Measurements from ENCODE around the gene SCAMP4.
"Not testable (repeated sequence)": the region's sequence is repeated elsewhere in the genome, so short reads cannot be mapped to it uniquely, and the experiment has no call there.

SCAMP4 gene

DNA sequence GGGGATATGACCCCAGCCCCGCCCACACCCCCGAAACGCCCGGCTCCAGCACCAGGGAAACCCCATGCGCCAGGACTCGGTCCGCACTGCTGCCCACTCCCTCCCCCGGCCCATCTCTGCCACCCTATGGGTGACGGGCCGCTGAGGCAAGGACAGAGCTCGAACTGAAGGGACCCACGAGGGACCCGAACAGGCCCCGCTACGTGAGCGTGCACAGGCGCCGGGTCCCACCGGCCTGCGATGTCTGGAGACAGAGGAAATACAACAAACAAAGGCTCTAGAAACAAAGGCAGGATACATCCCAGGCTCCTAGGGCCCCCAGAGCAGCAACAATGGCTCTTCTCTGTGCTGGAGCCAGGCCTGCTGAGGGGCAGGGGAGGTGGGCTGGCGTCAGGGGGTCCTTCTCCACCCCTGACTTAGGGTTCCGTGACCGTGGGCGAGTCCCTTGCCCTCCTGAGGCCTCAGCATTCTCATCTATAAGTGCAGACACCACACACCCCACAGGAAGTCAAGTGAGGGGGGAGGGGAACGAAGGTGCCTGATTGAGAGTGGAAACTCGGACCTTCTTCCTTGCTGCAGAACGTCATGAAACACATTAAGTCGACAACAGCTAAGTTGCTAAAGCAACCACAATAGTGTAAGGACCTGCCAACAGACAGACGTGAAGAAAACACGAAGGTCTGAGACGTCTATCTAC lies 23.0 kb upstream of the SCAMP4 start:
- in situ Hi-C loops (cut with HindIII; ENCODE audit: low sequenced_read_pairs): no loop called here

DNA sequence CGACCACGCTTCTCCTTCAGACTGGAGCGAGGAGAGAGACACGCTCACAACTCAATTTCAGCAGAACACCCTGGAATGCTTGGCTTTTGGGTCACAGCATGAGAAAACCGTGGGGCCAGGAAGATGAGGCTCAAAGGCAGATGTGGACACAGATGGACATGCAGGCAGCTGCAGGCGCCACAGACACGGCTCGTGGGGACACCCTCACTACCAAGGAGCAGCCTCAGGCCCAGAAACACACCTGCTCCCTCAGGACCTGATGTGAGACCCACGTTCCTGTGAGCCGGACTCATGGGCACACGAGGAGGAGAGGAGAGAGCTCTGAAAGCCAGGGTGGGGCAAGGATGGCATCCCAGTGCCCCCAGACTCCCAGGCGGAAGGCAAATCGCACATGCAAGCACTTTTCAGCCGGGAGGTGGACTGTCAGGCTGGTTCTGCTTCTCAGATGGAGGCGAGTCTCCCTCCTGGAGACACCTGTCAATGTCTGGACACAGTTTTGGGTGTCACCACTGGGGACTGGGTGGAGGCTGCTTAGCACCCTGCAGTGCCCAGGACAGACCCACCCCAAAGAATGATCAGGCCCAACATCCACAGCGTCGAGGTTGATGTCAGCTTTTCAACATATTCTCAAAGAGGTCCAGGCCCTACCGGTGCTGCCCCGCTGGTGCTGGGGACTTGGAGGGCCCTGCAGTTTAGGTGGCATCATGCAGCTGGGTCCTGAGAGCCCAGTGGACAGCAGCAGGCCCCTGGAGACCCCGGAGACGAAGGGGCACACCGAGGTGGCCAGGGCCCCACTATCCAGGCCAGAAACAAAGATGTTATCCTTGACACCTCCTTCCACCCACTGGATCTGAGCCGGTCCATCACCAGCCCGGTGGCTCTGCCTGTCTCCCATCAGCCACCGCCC lies 22.2 kb upstream of the SCAMP4 start:
- in situ Hi-C loops (cut with HindIII; ENCODE audit: low sequenced_read_pairs): no loop called here

DNA sequence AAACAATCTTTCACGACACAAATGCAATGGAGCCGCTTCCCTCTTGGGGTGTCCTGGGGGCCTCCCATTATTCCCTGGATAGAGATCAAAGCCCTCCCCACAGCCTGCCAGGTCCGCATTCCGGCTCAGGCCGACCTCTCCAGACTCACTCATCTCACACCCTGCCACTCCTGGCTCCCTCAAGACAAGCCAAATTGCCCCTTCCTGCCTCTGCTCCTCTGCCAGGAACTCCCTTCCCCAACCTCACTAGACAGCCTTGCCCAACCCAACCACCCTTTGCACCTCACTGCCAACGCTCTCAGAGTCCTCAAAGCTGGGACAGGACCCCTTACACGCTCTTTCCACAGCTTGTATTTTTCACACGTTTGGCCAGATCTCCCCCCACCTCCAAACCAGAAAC lies 21.4 kb upstream of the SCAMP4 start:
- in situ Hi-C loops (cut with HindIII; ENCODE audit: low sequenced_read_pairs): no loop called here

DNA sequence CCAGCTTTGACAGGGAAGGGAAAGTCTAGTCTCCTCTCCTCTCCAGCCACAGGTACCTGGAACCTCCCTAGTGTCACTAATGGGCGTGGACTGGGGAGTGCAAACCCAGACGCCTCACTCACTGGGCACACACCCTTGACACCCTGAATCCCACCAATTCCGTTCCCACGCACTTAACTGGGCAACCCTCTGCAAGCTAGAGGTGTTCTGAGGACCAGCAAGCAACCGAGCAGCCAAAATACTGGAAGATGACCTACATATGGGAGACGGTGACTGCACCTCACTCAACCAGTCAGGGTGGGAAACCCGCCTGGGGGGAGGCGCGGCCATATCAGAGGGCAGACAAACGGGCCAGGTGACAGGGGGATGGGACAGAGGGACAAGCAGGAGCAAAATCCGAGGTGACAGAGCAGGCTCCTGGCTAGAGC lies 20.9 kb upstream of the SCAMP4 start:
- in situ Hi-C loops (cut with HindIII; ENCODE audit: low sequenced_read_pairs): no loop called here

DNA sequence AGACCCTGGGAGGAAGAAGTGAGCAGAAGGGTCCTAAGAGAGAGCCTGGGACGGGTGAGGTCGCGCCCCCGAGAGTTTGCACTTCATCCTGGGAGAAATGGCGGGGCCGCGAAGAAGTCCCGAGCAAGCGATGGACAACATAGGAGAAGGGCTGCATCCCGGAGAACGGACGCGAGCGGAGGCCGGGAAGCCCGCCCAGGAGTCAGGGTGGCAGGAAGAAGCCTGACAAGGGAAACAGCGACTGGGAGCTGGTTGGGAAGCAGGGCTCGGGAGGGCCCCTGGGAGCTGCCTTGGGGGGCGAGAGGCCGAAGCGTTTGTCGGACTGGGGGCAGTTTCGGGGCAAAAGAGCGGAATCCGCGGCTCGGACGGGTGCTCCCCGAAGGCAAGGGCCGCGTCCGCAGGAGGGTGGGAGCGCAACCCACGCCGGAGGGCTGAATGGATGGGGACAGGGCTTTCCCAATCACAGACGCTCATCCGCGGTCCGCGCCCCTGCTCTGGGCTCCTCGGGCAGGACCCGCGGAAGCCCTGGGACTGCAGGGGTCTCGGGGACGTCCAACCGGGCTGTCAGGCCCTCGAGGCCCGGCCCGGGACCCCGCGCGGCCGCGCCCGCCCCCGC lies 20.4 kb upstream of the SCAMP4 start:
- in situ Hi-C loops (cut with HindIII; ENCODE audit: low sequenced_read_pairs): no loop called here

DNA sequence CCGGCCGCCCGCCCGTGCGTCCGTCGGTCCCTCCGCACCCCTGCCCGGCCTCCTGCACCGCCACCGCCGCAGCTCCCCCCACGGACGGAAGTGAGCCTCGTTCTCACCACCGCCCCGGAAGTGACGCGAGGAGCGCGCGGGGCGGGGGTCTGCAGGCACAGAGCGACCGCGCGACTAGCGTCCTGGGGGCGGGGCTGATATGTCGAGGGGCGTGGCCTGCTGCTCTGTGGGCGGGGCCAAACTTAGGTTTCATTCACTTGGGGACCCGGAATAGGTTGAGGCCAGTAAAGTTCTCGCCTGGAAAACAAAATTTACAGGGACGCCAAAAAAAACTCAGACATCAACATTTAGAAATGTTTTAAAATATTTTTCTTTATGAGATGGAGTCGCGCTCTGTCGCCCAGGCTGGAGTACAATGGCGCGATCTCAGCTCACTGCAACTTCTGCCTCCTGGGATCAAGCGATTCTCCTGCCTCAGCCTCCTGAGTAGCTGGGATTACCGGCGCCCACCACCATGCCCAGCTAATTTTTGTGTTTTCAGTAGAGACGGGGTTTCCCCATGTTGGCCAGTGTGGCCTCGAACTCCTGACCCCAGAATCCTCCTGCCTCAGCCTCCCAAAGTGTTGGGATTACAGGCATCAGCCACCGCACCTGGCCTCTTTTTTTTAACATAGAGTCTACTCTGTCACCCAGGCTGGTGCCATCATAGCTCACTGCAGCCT lies 19.6 kb upstream of the SCAMP4 start, which contains the start of gene ABHD17A:
Gene ABHD17A, minus strand, starts transcription at position 99 of the 722 bp plus-strand sequence. CDS start 3,930 bp downstream, outside the sequence.
- in situ Hi-C loops (cut with HindIII; ENCODE audit: low sequenced_read_pairs): not testable (repeated sequence)

DNA sequence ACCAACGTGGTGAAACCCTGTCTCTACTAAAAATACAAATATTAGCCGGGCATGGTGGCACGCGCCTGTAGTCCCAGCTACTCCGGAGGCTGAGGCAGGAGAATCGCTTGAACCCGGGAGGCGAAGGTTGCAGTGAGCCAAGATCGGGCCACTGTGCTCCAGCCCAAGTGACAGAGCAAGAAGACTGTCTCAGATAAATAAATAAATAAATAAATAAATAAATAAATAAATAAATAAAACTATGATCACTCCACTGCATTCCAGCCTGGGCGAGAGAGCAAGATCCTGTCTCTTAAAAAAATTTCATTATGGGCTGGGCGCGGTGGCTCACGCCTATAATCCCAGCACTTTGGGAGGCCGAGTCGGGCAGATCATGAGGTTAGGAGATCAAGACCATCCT lies 18.8 kb upstream of the SCAMP4 start:
- in situ Hi-C loops (cut with HindIII; ENCODE audit: low sequenced_read_pairs): not testable (repeated sequence)

DNA sequence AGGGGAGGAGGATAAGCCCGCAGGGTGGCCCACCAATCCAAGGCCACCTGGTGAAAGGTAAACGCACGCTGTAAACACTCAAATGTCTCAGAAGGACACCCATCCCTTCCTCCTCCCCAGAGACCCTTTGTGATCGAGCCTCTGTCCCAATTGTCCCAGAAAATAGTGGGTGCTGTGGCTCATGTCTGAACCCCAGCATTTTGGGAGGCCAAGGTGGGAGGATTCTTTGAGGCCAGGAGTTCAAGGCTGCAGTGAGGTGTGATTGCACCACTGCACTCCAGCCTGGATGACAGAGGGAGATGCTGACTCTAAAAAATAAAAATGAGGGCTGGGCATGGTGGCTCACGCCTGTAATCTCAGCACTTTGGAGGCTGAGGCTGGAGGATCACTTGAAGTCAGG lies 16.8 kb upstream of the SCAMP4 start:
- in situ Hi-C loops (cut with HindIII; ENCODE audit: low sequenced_read_pairs): no loop called here

DNA sequence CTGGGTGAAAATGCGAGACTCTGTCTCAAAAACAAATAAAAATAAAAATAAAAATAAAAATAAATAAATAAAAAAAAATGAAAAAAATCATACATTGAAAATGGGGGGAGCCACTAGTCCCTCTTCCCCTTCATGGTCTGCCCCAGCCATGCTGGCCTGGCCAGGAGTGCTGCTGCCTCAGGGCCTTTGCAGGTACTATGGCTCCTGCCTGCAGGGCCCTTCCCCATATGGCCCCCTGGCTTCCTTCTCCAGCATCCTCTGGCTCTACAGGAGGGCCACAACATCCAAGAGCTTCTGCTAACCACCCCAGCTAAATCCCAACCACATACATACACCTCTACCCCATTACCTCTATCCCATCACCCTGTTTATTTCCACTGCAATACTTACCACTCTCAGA lies 15.3 kb upstream of the SCAMP4 start:
- in situ Hi-C loops (cut with HindIII; ENCODE audit: low sequenced_read_pairs): no loop called here

DNA sequence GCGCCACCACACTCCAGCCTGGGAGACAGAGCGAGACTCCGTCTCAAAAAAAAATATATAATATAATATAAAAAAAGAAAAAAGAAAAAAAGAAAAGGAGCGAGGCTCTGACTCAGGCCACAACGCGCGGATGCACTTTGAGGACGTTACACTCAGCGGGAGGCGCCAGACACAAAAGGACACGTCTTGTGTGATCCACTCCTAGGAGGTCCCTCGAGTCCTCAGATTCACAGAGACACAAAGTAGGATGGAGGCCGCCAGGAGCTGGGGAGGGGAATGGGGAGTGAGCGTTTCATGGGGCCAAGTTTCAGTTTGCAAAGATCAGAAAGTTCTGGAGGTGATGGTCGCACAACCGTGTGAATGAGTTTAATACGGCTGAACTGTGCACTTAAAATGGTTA lies 11.4 kb upstream of the SCAMP4 start:
- in situ Hi-C loops (cut with HindIII; ENCODE audit: low sequenced_read_pairs): no loop called here

DNA sequence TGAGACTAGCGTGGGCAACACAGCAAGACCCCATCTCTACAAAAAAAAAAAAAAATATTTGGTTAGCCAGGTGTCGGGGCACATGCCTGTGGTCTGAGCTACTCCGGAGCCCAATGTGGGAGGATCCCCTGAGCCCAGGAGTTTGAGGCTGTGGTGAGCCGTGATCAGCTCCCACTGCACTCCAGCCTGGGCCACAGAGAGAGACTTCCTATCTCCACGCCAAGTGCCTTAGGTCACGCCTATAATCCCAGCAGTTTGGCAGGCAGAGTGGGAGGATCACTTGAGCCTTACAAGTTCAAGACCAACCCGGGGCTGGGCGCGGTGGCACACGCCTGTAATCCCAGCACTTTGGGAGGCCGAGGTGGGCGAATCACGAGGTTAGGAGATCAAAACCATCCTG lies 8.7 kb upstream of the SCAMP4 start:
- in situ Hi-C loops (cut with HindIII; ENCODE audit: low sequenced_read_pairs): no loop called here

DNA sequence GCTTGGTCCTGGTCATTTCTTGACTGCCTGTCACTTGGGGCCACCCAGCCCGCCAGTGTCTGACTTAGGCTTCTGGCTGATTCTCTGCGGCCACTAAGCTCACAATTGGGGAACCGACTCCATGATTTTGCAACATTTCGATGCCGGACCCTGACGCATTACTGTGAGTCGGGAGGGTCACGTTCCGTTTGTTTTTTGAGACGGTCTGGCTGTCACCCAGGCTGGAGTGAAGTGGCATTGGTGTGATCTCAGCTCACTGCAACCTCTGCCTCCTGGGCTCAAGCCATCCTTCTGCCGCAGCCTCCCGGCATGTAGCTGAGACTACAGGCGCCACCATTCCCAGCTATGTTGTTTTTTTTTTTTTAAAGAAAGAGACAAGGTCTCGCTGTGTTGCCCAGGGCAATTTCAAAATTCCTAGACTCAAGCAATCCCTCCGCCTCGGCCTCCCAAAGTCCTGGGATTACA lies 3.2 kb upstream of the SCAMP4 start:
- in situ Hi-C loops (cut with HindIII; ENCODE audit: low sequenced_read_pairs): no loop called here

DNA sequence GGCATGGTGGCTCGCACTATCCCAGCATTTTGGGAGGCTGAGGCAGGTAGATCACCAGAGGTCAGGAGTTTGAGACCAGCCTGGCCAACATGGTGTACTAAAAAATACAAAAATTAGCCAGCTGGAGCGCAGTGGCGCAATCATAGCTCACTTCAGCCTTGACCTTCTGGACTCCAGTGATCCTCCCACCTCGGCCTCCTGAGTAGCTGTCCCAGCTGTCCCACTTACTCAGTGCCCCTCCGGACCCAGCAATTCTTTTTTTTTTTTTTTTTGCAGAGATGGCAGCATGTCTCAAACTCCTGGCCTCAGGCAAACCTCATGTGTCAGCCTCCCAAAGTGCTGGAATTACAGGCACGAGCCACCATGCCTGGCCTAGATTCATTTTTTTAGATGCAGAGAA lies 2.3 kb upstream of the SCAMP4 start:
- in situ Hi-C loops (cut with HindIII; ENCODE audit: low sequenced_read_pairs): no loop called here

DNA sequence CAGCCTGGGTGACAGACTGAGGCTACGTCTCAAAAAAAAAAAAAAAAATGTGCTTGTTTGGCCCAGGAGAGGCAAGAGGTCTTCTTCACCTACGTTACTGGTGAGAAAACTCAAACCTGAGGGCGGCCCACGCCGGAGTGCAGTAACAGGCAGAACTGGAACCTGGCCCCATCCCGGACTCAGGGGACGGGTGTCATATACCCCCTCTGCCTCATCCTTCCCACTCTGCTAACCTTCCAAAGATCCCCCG lies 414 bp upstream of the SCAMP4 start:
- in situ Hi-C loops (cut with HindIII; ENCODE audit: low sequenced_read_pairs): no loop called here

DNA sequence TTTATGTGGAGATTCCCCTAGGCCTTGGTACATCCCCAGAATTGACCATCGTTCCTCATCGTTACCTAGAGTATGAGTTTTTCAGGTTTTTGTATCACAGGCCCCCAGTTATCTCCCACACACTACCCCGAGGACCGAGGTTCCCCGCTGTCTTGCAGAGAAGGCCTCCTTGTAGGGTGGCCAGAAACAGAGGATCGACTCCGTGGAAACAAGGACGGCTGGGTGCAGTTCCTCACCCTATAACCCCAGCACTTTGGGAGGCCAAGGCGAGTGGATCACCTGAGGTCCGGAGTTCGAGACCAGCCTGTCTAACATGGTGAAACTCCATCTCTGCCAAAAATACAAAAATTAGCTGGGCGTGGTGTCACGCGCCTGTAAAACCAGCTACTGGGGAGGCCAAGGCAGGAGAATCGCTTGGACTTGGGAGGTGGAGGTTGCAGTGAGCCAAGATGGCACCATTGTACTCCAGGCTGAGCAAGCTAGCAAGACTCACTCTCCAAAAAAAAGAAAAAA lies 720 bp downstream of the SCAMP4 start:
- in situ Hi-C loops (cut with HindIII; ENCODE audit: low sequenced_read_pairs): no loop called here

DNA sequence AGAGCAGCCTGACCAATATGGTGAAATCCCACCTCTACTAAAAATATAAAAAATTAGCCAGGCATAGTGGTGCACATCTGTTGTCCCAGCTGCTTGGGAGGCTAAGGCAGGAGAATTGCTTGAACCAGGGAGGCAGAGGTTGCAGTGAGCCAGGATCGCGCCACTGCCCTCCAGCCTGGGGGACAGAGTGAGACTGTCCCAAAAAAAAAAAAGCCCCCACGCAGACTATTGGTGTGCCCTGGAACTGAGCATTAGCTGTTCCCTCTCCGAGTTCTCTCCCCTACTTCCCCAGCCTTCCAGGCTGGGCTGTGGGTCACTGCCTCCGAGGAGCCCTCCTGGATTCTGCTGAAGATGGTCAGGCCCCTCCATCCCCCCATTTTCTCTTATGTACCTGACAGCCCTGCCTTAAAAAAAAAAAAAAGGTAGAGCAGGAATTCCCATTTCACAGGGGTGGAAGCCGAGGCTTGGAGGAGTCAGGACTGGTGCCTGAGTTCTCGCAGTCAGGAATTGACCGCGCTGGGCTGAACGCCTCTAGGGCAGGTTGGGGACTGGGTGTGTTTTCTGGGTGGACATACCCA lies 1.9 kb downstream of the SCAMP4 start:
- in situ Hi-C loops (cut with HindIII; ENCODE audit: low sequenced_read_pairs): no loop called here

DNA sequence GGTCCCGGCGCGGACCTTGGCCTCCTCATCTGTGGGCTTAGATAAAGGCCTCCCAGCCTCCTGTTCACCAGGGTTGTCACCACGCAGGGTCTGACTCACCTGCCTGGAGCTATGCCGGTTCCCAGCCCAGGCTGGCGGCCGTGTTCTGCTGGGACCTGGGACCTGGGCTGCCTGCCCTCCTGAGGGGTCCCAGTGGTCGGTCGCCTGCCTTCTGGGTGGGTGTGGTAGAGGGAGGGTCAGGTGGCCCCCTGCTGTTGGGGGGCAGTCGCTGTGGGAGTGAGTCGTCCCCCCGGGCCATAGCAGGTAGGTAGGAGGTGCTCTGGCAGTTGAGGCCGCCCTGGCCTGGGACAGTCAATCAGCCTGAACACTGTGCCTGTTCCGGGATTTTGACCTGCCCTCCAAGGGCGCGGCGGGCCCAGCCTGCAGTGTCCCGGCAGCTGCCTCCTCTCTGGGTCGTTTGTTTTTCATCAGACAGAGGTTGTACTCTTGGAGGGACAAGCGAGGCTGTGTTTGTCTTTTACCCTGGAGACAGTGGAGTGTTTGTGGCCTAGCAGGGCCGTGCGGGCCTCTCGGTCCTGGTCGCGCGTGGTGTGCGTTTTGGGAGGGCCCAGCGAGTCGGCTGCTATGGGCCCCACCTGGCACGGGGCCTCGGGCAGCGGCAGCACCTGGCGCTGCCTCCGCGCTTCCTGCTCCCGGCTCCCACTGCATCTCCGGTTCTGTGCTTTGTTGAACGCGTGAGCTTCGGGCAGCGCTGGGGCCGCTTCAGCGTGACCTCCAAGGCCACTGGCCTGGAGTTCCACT lies 2.6 kb downstream of the SCAMP4 start:
- in situ Hi-C loops (cut with HindIII; ENCODE audit: low sequenced_read_pairs): no loop called here

DNA sequence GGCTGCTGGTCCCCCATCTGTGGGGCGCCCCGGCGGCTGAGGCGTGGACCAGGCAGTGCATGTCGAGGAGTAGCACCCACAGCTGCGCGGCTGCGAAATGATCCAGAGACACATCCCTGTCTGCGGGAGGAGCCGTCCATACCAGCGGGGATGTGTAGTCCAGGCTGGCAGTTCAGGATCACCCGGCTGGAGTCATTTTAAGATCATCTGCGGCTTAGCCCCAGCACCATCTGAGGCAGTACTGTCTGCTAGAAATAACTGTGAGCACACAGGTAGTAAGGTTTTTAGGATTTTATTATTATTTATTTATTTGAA lies 3.1 kb downstream of the SCAMP4 start:
- in situ Hi-C loops (cut with HindIII; ENCODE audit: low sequenced_read_pairs): no loop called here

DNA sequence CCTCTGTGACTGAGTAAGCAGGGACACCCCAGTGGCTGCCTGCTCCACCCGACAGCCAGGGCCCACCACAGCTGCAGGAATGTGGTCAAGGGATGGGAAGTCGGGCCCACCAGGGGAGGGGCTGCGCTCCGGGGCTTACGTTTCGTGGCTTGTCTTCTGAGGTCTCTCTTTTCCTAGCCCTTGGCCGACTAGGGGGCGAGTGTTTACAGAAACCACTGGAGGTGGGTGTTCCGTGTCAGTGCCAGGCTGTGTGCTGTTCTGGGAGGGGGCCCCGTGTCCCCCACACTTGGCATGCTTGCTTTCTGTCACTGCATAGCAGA lies 4.5 kb downstream of the SCAMP4 start:
- in situ Hi-C loops (cut with HindIII; ENCODE audit: low sequenced_read_pairs): no loop called here

DNA sequence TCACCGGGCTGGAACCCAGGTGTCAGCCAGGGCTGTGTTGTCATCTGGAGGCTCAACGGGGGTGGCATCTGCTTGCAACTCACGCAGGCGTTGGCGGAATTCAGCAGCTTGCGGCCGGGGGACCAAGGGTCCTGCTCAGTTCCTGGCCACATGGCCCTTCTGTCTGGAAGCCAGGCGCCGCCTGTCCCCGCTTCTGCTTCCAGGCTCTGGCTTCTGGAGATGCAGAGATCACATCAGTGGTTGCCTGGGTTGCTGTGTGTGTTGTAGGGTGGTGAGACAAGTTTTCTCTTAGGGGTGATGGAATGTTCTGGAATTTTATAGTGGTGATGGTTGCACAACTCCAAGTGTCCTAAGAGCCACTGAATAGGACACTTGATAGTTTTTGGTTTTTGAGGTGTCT lies 5.0 kb downstream of the SCAMP4 start:
- in situ Hi-C loops (cut with HindIII; ENCODE audit: low sequenced_read_pairs): no loop called here
